SK-N-SH (cell line): Measurements from ENCODE around the gene MARCHF3.

ENCODE experiments used
- FOXJ3 ChIP-seq: sonication (generic); formaldehyde crosslinking; IDR thresholded peaks from 2 replicates; pipeline ENCODE4 v1.5.1; 2020; ENCODE audit warnings: mild to moderate bottlenecking, missing genetic modification reagents
- POLR2AphosphoS5 ChIP-seq: IDR thresholded peaks from 2 replicates; pipeline ENCODE4 v1.6.1; 2012; ENCODE audit warnings: low read depth, low read length
- TF ChIP-seq, protein P1 (sequence below): fragments of 200-600 bp; sonication (generic); IDR thresholded peaks from 2 replicates; pipeline ENCODE4 v1.6.1; 2017; ENCODE audit warnings: antibody characterized with exemption, mild to moderate bottlenecking, moderate library complexity
- TF ChIP-seq, protein P2 (sequence below): IDR thresholded peaks from 2 replicates; pipeline ENCODE4 v1.4.0; 2012; ENCODE audit warnings: low read depth

DNA sequence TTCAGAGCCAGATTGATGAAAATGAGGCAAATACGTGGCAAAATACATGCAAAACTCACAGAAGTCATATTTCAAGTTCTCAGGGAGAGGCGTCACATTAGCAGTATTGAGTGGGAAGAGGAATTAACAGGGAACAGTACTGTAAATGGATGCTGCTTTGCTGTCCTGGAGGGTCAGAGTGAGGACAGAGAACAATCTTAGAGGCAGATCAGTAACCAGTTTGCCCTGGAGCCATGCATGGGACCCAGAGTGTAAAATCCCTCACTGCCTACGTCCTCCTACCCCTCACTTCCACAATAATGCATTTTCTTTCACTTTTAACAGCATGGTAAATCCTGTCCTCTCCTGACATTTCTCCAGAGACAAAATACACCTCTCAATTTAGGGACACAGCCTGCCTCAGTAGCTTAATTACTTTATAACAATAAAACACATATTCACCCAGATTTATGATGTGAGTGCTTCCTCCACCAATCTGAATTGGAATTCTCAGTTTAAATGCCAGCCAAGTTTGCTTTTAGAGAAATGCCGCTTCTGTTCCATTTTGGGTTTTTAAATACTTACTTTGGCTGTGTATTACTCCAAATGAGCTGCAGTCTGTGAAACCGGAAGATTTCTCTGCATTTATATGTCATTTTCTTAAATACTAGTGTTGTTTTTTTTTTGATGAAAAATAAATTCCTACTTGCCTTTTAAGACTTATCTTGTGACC, 183.5 kb downstream of the MARCHF3 start:
- no peak for TF ChIP-seq POLR2AphosphoS5
- TF ChIP-seq, protein P1, sequence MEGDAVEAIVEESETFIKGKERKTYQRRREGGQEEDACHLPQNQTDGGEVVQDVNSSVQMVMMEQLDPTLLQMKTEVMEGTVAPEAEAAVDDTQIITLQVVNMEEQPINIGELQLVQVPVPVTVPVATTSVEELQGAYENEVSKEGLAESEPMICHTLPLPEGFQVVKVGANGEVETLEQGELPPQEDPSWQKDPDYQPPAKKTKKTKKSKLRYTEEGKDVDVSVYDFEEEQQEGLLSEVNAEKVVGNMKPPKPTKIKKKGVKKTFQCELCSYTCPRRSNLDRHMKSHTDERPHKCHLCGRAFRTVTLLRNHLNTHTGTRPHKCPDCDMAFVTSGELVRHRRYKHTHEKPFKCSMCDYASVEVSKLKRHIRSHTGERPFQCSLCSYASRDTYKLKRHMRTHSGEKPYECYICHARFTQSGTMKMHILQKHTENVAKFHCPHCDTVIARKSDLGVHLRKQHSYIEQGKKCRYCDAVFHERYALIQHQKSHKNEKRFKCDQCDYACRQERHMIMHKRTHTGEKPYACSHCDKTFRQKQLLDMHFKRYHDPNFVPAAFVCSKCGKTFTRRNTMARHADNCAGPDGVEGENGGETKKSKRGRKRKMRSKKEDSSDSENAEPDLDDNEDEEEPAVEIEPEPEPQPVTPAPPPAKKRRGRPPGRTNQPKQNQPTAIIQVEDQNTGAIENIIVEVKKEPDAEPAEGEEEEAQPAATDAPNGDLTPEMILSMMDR, result no peak
- TF ChIP-seq, protein P2, sequence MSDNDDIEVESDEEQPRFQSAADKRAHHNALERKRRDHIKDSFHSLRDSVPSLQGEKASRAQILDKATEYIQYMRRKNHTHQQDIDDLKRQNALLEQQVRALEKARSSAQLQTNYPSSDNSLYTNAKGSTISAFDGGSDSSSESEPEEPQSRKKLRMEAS, result no peak
- no peak for TF ChIP-seq FOXJ3 (CRISPR knock-in tag)
